ENCODE results near the gene MBLAC1.

MBLAC1 gene

DNA sequence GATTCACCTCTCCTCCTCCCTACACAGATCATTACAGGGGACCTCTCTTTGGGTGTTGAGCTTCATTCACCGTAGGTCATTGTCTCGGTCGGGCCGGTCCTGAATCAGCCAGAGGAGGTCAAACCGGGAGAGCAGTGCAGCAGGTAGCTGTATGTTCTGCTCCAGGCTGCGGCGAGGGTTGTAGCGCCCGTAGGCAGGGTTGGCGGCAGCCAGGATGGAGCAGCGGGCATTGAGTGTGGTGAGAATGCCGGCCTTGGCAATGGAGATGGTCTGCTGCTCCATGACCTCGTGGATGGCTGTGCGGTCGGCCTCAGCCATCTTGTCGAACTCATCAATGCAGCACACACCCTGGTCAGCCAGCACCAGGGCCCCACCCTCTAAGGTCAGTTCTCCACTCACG is 31.1 kb upstream of the MBLAC1 start:
- no peak for DNase-seq (ENCODE audit: low spot score)

DNA sequence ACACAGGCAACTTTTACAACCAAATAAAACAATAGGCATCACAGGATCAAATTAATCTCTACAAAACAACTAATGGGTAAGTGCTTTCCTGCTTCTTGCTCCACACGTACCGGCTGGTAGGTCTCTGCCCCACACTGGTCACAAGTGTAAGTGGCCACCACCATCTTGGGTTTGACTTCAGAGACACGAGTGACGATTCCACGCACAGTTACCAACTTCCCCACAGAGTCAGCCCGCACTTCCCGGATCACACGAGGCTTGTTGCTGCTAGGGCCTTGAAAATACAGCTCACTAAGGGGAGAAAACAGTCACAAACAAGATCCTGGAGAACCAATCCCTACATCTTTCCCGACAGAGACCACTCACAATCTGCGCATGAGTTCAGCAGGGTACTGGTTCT is 27.9 kb upstream of the MBLAC1 start:
- no peak for DNase-seq (ENCODE audit: low spot score)

DNA sequence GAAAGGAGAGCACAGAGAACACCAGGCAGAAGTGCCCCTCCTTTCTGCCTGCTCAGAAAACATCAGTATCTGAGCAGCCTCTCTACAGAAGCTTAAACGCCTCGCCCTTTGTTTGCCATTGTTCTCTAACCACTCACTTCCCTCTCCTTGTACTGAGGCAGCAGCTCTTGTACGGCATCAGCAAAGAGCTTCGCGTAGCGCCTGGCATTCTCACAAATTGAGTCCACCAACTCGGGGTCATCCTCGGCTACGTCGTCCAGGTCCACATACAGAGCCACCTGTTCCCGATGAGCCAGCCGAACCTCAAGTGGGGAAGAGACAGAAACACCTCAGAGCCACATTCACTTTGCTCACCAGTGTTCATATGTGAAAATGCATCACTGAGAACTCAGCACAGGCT is 27.3 kb upstream of the MBLAC1 start:
- no peak for DNase-seq (ENCODE audit: low spot score)

DNA sequence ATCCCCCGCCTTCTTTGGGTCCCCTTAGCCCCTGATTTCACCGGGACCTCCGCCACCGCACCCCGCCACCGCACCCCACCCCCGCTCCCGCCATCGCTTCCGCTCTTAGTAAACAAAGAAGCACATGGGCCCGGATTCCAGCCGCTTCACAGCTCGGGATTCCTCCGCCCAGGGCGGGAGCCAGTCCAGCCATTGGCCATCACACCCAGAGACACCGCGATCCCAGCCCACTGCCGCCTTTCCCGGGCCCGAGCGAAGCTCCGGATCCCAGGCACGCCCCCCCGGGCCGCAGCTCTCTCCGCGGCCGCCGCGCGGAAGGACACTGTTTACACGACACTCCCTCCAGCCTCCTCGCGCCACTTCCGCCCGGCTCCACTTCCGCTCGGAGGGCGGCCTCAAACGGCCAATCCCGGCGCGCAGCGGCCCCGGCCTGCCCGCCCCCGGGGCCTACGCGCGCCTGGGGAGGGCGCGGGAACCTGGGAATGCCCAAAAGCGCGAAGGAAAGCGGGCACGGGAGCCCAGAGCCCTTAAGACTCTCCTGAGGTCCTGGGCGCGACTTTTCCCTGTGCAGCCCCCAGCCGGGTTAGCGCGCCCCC is 26.2 kb upstream of the MBLAC1 start:
- peak; percentile 97 for DNase-seq (ENCODE audit: low spot score)

DNA sequence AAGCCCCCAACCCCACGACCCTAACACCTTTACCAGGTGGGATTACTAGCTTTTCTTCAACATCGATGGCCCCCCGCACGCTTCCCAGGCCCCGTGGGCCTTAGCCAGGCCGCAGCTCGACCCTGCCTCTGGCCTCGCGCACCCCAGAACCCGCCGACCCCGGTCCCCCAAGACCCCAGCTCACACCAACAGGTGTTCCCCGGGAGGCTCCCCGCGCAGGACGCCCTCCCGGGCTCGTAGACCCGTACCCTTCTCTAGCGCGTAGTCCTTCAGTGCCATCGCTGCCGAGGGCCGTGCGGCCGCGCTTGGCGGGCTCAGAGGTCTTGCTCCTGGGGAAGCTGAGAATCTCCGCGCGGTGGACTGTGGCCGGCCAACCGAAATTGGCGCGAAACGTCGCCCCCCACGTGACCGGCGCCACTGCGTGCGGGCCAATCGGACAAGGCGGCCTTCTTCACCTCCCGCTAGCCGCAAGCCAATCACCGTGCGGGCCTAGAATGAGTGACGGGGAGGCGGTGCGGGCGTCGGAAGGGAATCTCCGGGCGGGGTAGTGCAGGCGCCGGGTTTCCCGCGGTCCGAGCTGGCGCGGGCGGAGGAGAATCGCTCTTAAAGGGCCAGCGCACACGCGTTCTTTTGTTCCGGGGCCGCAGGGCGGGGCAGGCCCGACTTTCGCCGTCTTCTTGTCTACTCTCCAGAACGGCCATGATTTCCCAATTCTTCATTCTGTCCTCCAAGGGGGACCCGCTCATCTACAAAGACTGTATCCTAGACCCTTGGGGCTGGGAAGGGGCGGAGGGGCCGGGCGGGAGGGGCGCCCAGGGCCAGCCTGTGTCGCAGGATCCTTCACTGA is 25.5 kb upstream of the MBLAC1 start, which contains the start of the genes AP4M1 and MCM7:
Gene AP4M1, plus strand, starts transcription at position 628 of the 847 bp plus-strand sequence. Its CDS starts 72 bp downstream, at position 700.
Gene MCM7, minus strand, starts transcription at position 382 of the 847 bp plus-strand sequence. Its CDS starts 103 bp downstream, at position 279.
- DNase-seq (ENCODE audit: low spot score): peak; percentile 99

DNA sequence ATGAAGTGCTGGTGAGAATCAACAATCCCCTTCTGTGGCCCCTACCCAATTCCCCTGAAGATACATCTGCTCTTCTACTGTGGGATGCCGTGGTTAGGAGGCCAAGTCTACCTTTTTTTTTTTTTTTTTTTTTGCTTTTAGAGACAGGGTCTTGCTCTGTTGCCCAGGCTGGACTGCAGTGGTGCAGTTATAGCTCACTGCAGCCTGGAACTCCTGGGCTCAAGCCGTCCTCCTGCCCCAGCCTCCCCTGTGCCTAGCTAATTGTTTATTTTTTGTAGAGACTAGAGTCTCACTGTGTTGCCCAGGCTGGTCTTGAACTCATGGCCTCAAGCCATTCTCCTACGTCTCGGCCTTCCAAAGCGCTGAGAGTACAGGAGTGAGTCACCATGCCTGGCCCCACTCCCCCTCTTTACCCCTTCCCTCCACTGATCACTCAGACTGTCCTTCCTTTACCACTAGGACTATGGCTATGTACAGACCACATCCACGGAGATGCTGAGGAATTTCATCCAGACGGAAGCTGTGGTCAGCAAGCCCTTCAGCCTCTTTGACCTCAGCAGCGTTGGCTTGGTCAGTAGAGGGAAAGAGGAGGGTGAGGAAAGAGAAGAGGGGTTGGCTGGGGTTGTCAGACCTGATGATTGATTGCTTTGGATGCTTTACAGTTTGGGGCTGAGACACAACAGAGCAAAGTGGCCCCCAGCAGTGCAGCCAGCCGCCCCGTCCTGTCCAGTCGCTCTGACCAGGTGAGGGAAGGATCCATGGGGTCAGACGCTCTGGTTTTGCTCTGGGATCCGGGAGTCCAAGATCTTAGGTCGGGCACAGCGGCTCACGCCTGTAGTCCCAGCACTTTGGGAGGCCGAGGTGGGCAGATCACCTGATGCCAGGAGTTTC is 23.6 kb upstream of the MBLAC1 start:
- DNase-seq (ENCODE audit: low spot score): peak; percentile 97

DNA sequence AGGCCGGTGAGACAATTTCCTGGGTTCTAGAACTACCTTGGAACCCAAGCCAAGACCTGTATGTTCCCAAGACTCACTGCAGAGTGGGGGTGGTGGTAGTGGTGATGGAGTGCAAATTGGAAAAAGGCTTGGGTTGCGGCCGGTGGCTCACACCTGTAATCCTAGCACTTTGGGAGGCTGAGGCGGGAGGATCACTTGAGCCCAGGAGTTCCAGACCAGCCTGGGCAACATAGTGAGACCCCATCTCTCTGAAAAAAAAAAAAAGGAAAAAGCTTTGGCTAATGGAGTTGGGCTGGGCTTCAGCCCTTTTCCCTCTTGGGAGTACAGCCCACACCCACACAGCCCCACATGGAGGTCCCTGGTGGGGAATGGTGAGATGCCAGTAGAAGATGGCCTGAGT is 21.2 kb upstream of the MBLAC1 start:
- no peak for DNase-seq (ENCODE audit: low spot score)

DNA sequence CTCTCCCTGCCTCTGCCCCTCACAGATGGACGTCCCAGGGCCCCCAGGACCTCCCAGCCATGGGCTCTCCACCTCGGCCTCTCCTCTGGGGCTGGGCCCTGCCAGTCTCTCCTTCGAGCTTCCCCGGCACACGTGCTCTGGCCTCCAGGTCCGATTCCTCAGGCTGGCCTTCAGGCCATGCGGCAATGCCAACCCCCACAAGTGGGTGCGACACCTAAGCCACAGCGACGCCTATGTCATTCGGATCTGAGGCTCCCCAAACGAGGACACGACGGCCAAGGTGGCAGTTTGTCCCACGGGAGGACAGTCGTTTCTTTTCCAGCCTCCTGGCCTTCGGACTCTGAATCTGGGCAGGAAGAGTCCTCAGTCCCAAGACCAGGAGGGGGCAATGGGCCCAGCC is 20.1 kb upstream of the MBLAC1 start:
- DNase-seq (ENCODE audit: low spot score): no peak

DNA sequence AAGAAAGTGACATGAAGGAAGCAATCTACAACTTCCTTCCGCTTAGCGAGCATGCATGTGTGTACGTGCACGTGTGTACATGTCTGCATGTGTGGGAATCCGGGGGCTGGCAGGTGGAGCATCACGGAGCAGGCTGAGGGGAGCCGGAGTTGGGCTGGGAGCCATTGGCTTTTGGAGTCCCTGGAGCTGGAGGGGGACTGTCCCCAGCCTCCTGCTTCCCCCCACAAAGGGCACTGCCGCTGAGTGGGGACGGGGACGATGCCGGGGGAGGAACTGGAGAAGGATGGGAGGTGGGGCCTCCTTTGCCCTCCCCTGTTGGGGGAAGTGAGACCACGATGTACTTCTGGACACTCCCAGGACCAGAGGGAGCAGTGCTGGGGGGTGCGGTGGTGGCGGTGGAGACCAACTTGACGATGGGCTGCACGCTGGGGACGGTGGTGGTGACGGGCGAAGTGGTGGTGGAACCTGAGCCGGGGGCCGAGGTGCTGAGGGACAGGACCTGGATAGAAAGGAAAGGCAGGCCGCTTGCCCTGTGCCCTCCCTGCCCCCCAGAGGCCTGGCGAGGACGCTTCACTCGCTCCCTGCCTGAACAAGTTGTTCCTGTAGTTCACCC is 19.5 kb upstream of the MBLAC1 start:
- no peak for DNase-seq (ENCODE audit: low spot score)

DNA sequence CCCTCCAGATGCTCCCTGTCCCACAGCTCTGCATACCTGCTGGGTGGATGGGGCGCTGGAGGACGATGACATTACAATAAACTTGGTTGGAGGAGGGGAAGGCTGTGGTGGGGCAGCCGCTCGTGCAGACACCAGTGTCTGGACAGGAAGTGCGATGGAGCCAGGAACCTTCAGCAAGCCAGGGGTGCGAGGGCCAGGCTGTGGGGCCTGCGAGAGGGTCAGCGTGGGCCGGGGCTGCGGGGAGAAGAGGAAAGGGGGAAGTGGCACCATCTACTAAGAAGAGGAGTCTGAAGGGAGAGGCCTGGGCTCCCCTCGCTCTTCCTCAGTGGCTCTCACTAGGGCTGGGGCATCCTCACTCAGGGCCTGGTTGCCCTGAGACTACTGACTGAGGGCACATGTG is 18.9 kb upstream of the MBLAC1 start:
- DNase-seq (ENCODE audit: low spot score): no peak

DNA sequence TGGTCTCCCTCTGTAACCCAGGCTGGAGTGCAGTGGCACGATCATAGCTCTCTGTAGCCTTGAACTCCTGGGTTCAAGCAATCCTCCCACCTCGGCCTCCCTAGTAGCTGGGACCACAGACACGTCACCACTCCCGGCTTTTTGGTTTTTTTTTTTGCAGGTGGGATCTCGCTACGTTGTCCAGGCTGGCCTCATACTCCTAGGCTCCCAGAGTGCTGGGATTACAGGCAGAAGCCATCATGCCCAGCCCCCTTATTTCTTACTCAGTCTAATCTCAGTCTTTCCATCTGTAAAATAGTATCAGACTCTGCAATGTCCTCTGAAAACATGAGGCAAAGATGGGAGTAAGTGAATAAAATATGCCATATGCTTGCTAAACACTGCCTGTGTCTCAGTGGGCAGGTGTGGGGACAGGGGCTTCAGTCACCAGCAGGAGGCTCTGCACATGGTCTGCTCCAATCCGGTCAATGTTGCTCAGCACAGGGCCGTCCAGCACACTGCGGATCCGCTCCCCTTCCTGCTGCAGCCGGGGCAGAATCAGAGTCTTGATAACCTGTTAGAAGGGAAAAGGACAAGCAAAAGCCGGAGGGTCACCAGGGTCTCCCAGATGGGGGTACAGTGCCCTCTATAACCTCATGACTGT is 17.1 kb upstream of the MBLAC1 start:
- DNase-seq (ENCODE audit: low spot score): no peak

DNA sequence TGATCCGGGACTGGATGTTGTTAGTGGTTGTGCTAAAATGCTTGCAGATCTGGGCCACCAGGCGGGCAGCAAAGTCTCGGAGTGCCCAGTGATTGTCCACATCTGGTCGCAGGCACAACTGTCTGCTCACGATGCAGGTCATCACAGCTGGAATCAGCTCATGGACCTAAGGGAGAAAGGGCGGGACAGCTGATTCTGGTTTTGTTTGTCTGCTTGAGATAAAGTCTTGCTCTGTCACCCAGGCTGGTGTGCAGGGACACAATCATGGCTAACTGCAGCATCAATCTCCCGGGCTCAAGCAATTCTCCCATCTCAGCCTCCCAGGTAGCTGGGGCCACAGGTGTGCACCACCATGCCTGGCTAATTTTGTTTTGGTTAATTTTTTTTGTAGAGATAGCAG is 15.6 kb upstream of the MBLAC1 start:
- no peak for DNase-seq (ENCODE audit: low spot score)

DNA sequence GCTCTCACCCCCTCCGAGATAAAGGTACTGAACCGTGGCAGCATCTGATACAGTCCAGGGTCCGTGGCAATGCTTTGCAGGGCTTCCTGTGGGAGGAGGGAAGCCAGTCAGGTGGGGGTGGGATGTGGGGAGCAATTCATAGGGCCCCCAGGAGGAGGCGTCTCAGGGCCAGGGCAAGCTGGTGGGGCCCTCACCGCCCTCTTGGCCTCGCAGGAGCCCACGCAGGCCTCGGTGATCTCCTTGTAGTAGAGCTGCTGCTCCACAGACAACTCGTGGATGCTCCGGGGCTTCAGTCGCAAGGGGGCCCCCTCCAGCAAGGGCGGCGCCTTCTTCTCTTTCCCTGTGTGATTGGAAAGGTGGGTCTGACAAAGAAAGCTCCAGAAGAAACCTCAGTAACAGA is 14.9 kb upstream of the MBLAC1 start:
- DNase-seq (ENCODE audit: low spot score): no peak

DNA sequence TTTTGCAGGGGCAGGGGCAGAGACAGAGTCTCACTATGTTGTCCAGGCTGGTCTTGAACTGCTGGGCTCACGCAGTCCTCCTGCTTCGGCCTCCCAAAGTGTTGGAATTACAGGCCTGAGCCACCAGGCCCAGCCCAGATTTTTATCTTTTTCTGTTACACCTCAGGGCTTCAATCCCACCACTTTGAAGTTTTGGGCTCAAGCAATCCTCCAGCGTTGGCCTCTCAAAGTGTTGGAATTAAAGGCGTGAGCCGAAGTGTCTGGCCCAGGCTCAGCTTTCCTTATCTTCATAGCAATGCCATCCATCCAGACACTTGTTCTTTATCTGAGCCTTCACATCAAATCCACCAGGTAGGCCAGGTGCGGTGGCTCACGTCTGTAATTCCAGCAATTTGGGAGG is 11.7 kb upstream of the MBLAC1 start:
- DNase-seq (ENCODE audit: low spot score): no peak

DNA sequence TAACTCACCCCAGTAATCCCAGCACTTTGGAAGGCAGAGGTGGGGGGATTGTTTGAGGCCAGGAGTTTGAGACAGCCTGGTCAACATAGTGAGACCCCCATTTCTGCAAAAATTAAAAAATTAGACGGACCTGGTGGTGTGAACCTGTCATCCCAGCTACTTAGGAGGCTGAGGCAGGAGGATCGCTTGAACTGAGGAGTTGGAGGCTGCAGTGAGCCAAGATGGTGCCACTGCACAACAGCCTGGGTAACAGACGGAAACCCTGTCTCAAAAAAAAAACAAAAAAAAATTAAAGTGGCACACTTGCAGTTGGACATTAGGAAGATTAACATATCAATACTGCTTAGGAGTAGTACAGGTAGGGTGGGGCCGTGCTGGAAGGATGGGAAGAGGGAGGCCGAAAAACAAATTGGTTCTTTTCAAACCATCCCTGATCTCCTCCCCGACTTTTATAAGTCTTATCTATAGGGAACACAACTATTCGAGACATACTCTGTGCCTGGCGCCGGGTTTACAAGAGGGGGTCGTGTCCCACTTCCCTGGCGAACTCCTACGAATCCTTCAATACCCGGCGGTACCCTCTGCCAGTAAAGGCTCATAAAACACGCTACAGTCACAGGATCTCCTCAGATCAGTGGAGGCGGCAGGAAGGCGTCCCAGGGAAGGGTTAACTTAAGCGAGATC is 8.2 kb upstream of the MBLAC1 start:
- no peak for DNase-seq (ENCODE audit: low spot score)

DNA sequence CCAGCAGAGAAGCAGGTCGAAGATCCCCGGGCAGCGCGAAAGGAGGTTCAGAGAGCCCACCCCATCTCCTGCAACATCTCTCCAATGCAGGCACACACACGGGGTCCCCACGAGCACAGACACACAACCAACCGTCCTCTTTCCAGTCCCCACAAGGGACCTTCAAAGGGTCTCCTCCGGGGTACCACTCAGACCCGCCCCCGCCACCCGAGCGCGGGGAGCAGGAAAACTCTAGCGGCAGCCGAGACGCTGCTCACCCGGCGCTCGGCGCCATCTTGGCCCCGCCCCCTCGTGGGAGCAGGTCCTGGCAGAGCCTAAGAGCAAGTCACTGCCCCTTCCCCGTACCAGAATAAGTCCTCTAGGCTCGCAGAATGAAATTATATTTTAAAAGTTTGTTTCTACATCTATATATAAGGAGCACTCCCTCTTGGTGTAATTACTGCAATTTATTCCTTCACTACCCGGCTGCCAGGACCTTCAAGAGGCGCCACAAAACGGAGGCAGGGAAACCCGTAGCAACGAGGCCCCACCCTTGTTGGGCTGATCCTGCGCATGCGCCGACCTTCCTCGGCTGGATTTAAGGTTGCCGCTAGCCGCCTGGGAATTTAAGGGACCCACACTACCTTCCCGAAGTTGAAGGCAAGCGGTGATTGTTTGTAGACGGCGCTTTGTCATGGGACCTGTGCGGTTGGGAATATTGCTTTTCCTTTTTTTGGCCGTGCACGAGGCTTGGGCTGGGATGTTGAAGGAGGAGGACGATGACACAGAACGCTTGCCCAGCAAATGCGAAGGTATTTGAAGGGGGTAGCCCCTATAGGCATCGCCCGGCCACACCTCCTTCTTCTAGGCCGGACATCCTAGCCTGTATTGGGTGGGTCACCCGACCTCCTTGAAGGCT is 7.4 kb upstream of the MBLAC1 start, which contains the start of the genes CNPY4 and TAF6:
Gene CNPY4, plus strand, starts transcription at position 563 of the 898 bp plus-strand sequence. Its CDS starts 111 bp downstream, at position 674.
Gene TAF6, minus strand, starts transcription at position 287 of the 898 bp plus-strand sequence. CDS start 5,149 bp downstream, outside the sequence.
- DNase-seq (ENCODE audit: low spot score): peak; percentile 100

DNA sequence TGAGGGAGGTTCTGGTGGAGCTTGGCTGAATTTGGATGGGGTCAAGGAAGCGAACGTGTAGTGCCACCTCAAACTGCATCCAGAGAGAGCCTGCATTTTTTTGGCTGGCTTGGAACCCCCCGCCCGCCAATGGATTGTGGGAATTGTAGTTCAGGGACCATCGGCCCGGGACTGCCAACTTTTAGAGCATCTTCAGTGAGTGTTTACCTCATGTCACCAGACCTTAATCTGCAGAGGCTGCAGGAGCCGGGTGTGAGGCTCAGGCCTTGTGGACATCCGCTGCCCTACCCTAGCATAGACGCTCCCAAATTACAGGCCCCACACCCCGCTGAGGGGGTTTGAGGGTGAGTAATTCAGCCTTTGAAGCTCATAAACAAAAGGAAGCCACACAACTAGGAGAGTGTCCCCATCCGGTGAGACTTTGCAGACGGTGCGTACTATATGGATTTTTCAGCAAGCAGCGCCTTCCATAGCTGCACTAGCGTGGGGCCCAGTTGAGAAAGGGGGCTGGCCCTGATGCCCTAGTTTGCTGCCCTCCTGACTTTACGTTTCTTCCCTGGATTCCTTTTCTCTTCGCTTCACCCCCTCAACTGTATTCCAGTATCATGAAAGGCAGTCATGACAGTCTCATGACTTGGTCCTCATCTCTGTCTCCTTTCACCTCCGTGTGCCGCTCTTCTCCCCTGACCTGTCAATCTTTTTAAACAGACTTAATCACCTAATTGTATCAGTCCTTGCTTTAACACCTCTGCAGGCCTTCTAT is 6.6 kb upstream of the MBLAC1 start:
- peak; percentile 77 for DNase-seq (ENCODE audit: low spot score)

DNA sequence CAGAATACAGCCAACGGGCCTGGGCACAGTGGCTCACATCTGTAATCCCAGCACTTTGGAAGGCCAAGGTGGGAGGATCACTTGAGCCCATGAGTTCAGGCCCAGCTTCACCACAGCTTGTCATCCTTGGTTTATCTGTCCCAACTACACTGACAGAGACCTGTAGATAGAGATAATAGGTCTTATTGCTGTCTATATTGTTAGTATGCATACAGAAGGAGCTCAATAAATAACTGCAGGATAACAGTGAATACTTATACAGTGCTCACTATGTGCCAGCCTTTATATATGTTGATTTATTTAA is 6.1 kb upstream of the MBLAC1 start:
- DNase-seq (ENCODE audit: low spot score): no peak

DNA sequence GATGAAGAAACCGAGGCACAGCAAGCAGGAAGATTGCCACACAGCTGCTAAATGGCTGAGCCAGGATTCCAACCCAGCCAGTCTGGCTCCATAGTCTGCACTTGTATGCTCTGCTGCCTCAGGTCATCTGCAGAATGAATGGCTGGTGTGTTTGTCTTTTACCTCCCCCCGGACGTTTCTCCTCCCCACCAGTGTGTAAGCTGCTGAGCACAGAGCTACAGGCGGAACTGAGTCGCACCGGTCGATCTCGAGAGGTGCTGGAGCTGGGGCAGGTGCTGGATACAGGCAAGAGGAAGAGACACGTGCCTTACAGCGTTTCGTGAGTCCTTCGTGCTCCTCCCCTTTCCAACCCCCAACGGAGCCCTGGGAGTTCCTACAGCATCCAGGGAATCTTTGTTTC is 4.7 kb upstream of the MBLAC1 start:
- no peak for DNase-seq (ENCODE audit: low spot score)
